ENCODE measurements around the gene RESP18.
A peak's percentile ranks its signal among the peaks of the same experiment; 100 is the strongest.
"Not testable (repeated sequence)": the region's sequence is repeated elsewhere in the genome, so short reads cannot be mapped to it uniquely, and the experiment has no call there.

The RESP18 gene

DNA sequence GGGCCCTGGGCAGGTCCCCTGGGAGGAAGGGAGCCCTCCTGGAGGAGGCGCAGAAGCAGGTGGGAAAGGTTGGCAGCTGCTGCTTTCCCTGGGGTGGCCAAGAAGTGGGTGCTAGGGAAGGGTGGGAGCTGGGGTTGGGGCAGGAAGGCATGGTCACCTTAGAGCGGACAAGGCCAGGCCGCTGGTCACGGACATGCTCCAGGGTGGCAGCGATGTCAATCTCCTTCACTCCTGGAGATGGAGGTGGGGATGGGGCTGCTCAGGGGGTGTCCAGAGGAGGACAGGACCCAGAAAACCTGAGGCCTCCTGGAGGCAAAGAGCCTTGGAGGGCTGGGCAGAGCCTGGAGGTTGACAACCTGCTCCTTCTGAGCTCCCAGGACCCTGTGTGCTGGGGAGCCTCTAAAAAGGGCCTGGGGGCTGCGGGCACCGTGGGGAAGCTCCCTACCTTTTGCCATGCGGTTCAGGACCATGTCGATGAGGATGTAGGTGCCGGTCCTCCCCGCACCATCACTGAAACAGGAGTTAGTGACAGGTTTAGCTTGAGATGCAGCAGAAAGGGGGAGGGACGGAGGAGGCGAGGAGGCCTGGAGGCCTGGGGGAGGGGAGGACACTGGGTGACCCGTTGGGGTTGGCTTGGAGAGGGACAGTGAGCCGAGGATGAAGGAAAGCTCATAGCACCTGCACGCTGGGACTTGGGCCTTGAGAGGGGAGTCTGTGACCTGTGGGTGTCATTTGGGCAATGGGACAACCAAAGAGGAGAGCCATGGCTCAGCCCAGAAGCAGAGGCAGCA is 42.0 kb downstream of the RESP18 start:
- no peak for DNase-seq

GRCh38 chr2:219289537-219290361 is 42.8 kb downstream of the RESP18 start:
- DNase-seq = no peak

DNA sequence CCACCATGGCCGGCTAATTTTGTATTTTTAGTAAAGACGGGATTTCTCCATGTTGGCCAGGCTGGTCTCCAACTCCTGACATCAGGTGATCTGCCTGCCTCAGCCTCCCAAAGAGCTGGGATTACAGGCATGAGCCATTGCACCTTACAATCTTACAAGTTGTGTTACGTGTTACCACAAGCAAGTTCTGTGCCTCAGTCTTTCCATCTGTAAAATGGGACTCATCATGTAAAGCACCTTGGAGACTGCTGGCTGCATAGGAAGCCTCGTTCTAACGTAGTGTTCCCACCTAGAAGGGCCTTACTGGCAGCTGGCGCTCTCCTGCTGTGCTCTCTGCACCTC is 43.4 kb downstream of the RESP18 start:
- DNase-seq = no peak

DNA sequence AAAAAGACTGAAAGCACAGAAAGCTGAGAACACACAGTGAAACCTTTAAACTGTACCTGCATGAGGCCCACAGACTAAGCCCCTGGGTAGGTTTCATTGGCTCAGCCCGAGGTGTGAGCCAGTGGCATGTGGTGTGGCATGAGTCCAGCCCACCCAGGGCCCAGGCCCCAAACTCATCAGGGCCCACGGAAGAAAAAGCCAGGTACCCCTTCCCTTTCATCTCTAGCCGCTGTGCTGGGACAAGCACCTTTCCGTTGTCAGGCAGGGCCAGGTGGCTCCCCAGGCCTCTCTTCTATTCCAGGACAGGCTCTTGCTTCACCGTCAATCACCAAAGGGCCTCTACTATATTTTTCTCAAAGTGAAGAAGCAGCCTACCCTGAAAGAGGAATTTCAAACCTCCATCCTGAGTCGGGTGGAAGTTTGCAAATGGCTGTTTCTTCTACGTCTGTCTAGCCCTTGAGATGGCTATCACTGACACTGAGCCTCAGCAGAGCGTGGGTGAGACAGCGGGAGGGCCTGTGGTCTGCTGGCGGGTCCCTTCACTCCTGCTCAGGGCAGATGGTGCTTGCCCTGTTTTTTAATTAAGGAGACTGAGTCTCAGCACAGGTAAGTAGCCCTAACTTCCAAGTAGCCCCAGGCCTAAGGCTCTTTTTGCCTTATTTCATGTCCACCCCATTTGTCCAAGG is 44.8 kb downstream of the RESP18 start:
- no peak for DNase-seq

GRCh38 chr2:219287116-219287440 is 45.5 kb downstream of the RESP18 start:
- not testable (repeated sequence) for DNase-seq

DNA sequence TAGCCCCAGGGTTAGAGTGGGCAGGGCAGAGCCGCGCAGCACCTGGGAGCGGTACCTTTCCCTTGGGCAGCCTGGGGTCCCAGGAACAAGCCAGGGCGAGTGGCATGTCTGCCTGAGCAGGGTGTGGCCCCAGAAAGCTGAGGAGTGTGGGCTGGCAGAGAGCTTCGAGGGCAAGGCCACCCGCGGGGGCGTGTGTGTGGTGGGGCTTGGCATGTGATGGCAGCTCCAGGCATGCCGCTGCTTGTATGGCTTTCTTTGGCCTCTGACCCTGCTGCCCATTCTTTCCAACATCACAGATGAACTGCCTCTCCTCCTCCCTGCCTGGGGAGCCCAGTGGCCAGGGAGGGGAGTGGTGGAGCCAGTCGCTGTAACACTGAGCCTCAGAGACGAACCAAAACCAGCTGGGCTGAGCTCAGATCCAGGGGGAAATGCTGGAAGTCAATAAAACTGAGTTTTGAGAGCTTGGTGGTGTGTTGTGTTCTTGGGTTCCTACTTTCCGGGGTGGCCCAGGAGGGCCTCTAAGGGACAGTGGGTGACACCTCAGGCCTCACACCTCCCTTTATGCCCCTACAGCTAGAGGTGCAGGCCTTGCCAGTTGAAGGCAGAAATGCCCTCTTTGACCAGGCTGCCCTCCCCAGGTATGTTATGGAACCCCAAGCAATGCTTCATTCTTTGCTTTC is 46.0 kb downstream of the RESP18 start:
- no peak for DNase-seq

- peak; percentile 73 for DNase-seq
Measured at GRCh38 chr2:219285894-219286425, 46.6 kb downstream of the RESP18 start.

- DNase-seq = no peak
Measured at GRCh38 chr2:219285373-219285735, 47.2 kb downstream of the RESP18 start.

- DNase-seq = no peak
Measured at GRCh38 chr2:219284501-219285372, 47.8 kb downstream of the RESP18 start.

- no peak for DNase-seq
Measured at GRCh38 chr2:219282943-219283581, 49.5 kb downstream of the RESP18 start.

- no peak for DNase-seq
Measured at GRCh38 chr2:219282375-219282774, 50.2 kb downstream of the RESP18 start.

- no peak for DNase-seq
Measured at GRCh38 chr2:219281588-219281987, 51.0 kb downstream of the RESP18 start.

- no peak for DNase-seq
Measured at GRCh38 chr2:219280651-219281050, 51.9 kb downstream of the RESP18 start.

- DNase-seq = no peak
Measured at GRCh38 chr2:219279916-219280516, 52.5 kb downstream of the RESP18 start.

DNA sequence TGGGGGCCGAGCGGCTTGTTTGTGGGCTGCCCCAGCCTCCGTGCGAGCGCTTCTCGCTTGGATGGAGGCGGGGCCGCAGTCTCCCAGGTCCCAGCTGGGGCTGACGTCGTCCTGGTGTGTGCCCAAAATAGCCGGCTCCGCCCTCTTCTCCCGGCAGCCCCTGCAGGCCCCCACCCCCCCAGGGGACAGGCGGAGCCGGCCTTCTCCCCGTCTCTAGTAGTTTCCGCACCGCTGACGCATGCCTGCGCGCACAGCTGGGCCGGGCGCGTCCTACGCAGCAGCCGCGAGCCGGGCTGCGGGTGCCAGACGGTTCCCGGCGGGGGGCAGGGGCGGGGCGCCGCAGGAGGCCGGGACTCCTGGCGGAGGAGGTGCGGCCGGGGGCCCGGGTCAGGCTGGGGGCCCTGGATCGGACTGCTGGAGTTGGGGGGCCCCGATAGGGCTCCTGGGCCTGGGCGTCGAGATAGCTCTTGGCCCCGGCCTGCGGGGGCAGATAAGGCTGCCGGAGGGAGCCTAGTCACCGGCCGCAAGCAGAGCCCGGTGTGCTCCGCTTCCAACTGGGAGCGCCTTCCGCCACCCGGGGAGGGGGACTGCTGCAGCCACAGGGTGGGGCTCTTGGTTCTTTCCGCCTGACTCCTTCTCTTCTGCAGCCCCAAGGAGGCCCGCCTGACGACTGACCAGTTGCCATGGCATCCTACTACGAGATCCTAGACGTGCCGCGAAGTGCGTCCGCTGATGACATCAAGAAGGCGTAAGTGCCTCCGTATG is 53.2 kb downstream of the RESP18 start, which contains the start of gene DNAJB2:
Gene DNAJB2, plus strand, starts transcription at position 216 of the 765 bp plus-strand sequence. Its CDS starts 468 bp downstream, at position 684.
- DNase-seq = peak; percentile 96

DNA sequence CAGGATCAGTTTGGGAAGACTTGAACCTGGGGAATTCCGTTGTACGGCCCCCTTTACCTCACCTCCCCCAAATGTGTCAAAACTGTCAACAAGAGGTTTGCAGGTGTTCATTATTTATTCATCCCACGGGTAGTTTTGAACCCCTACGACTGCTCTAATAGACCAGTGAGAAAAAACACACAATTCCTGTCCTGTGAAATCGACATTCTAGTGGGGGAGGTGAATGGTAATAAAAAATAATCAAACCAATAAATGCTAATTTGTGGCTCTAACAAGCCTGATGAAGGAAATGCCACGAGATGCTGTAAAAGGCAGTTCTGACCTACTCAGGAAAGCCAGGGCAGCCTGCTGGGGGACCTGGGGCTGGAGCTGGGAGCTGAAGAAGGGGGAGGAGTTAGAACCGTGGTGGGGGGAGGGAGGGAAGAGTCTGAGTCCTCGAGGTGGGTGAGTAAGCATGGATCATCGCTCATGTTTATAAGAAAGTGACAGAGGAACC is 53.8 kb downstream of the RESP18 start:
- no peak for DNase-seq

DNA sequence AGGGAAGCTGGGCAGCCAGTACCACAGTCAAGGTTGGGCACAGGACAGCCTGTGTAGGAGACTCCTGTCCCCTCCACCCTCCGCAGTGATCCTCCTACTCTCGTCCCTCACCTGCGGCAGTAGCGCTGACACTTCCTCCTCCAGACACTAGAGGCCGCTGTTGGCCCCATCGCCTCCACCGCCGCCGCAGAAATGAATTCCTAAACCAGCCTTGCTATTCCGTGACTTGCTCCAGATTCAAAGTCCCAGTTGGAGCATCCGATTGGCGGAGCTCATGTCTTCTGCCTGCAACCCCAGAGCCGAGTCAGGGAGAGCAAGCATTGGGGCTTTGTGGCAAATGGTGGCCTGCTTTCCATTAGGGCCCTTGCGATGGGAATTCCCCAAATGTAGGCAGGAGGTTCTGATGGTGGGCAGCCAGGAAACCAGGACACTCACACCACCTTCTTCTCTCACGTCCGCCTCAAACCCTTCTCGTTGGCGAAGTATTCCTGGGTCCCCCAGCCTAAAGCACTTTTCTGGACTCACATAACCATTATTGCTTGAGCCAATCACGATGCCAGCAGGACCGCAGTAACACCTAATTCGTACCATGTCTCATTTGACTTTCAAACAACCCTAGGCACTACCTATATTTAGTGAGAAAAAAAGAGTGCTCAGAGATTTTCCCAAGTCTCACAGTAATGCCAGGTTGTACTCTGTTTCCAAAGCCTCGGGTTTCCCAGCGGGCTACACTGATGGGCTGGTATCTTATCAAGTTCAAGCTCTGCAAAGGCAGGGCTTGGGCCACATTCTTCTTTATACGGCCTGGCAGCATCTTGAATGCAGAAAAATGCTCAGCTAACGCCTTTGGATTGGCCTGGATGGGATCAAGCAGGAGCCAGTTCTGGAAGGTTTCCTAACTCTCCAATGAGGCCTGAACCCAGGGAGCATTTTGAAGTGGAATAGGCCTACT is 54.6 kb downstream of the RESP18 start:
- DNase-seq = peak; percentile 86

Data from NCI-H2227 treated with DMSO at 0.1 percent for 48 hours (cell line).